Measurements from ENCODE around the gene ANKRD18B.
"Not testable (repeated sequence)": the region's sequence is repeated elsewhere in the genome, so short reads cannot be mapped to it uniquely, and the experiment has no call there.

The ANKRD18B gene

DNA sequence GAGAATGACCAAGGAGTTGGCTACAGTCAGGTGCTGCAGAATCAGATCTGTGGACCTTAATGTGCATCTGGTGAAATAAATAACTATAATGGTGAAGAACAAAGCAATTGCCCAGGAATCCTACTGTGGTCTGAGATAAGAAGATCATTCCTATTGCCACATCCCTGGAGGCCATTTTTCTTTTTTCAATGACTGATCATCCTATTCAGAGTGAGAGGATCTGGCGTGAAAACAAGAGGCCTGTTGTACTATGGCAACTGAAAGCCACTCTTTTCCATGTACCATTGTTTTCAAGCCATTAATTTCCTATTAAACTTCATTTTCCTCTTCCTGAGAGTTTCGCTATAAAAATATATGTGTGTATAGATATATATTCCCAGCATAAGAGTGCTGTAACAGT, 11.5 kb upstream of the ANKRD18B start:
- not testable (repeated sequence) for DNase-seq; H3K36me3 ChIP-seq (ENCODE audit: control insufficient read depth in 1 of 2, insufficient read depth in 2 of 2, low read depth in 1 of 2, low read length in 2 of 2); H2BK120ac ChIP-seq (ENCODE audit: low read depth, low read length); H2BK12ac ChIP-seq (ENCODE audit: low read length in 2 of 2); H3K9ac ChIP-seq (ENCODE audit: low read length); H2BK5ac ChIP-seq (ENCODE audit: low read depth, low read length, poor library complexity, severe bottlenecking); H3K27ac ChIP-seq (ENCODE audit: low read length, poor library complexity, severe bottlenecking); H3K27me3 ChIP-seq (ENCODE audit: control insufficient read depth in 1 of 2, insufficient read depth in 1 of 2, low read length in 2 of 2); H3K79me1 ChIP-seq (replicated peaks; ENCODE audit: low read length, poor library complexity, severe bottlenecking); H4K91ac ChIP-seq (ENCODE audit: low read length); H3K4ac ChIP-seq (ENCODE audit: low read depth in 1 of 2, low read length in 2 of 2); H2AK5ac ChIP-seq (ENCODE audit: low read length, severe bottlenecking); H3K4me3 ChIP-seq (ENCODE audit: insufficient read depth in 1 of 2, low read depth in 1 of 2, low read length in 2 of 2); H3K9me3 ChIP-seq (ENCODE audit: control insufficient read depth, low read length); H4K8ac ChIP-seq (ENCODE audit: low read length); H3K14ac ChIP-seq (ENCODE audit: low read length in 2 of 2); H3K23ac ChIP-seq (ENCODE audit: low read length in 2 of 2); H2BK15ac ChIP-seq (ENCODE audit: low read depth, poor library complexity, severe bottlenecking); H2AFZ ChIP-seq (ENCODE audit: low read depth, low read length); H3K4me2 ChIP-seq (ENCODE audit: low read length, poor library complexity, severe bottlenecking); H3K4me1 ChIP-seq (ENCODE audit: control insufficient read depth, insufficient read depth, low read depth, low read length); H3K18ac ChIP-seq (ENCODE audit: low read depth in 1 of 2, low read length in 2 of 2)
- 100% methylated on average over 1 of the region's 2 CpGs for whole genome bisulfite sequencing

DNA sequence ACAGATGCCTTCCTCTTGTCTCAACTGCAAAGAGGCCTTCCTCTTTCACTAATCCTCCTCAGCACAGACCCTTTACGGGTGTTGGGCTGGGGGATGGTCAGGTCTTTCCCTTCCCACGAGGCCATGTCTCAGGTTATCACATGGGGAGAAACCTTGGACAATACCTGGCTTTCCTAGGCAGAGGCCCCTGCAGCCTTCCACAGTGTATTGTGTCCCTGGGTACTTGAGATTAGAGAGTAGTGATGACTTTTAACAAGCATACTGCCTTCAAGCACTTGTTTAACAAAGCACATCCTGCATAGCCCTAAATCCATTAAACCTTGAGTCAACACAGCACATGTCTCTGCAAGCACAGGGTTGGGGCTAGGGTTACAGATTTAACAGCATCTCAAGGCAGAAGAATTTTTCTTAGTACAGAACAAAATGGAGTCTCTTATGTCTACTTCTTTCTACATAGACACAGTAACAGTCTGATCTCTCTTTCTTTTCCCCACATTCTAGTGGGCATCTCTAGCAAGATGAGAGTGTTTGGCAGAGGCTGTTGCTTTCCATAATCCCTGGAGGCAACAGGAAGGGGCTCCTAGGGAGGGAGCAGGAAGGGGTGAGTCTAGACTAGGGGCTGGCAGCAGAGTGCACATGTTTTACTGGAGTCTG, 8.6 kb upstream of the ANKRD18B start:
- not testable (repeated sequence) for H3K9ac ChIP-seq (ENCODE audit: low read length); DNase-seq; H3K9me3 ChIP-seq (ENCODE audit: control insufficient read depth, low read length); H3K4me3 ChIP-seq (ENCODE audit: insufficient read depth in 1 of 2, low read depth in 1 of 2, low read length in 2 of 2); H2BK12ac ChIP-seq (ENCODE audit: low read length in 2 of 2); H2AK5ac ChIP-seq (ENCODE audit: low read length, severe bottlenecking); H4K91ac ChIP-seq (ENCODE audit: low read length); H3K4me2 ChIP-seq (ENCODE audit: low read length, poor library complexity, severe bottlenecking); H3K14ac ChIP-seq (ENCODE audit: low read length in 2 of 2); H2BK15ac ChIP-seq (ENCODE audit: low read depth, poor library complexity, severe bottlenecking); H2BK120ac ChIP-seq (ENCODE audit: low read depth, low read length); H3K18ac ChIP-seq (ENCODE audit: low read depth in 1 of 2, low read length in 2 of 2); H3K36me3 ChIP-seq (ENCODE audit: control insufficient read depth in 1 of 2, insufficient read depth in 2 of 2, low read depth in 1 of 2, low read length in 2 of 2); H3K4me1 ChIP-seq (ENCODE audit: control insufficient read depth, insufficient read depth, low read depth, low read length); H3K27ac ChIP-seq (ENCODE audit: low read length, poor library complexity, severe bottlenecking); H3K27me3 ChIP-seq (ENCODE audit: control insufficient read depth in 1 of 2, insufficient read depth in 1 of 2, low read length in 2 of 2); H3K23ac ChIP-seq (ENCODE audit: low read length in 2 of 2); H4K8ac ChIP-seq (ENCODE audit: low read length); H2BK5ac ChIP-seq (ENCODE audit: low read depth, low read length, poor library complexity, severe bottlenecking); H3K79me1 ChIP-seq (replicated peaks; ENCODE audit: low read length, poor library complexity, severe bottlenecking); H2AFZ ChIP-seq (ENCODE audit: low read depth, low read length); H3K4ac ChIP-seq (ENCODE audit: low read depth in 1 of 2, low read length in 2 of 2)
- WGBS = 60% methylated on average over 2 of the region's 2 CpGs

- not testable (repeated sequence) for H2BK15ac ChIP-seq (ENCODE audit: low read depth, poor library complexity, severe bottlenecking); H3K23ac ChIP-seq (ENCODE audit: low read length in 2 of 2); H3K18ac ChIP-seq (ENCODE audit: low read depth in 1 of 2, low read length in 2 of 2); H4K8ac ChIP-seq (ENCODE audit: low read length); H4K91ac ChIP-seq (ENCODE audit: low read length); H3K27ac ChIP-seq (ENCODE audit: low read length, poor library complexity, severe bottlenecking); H3K27me3 ChIP-seq (ENCODE audit: control insufficient read depth in 1 of 2, insufficient read depth in 1 of 2, low read length in 2 of 2); H3K79me1 ChIP-seq (replicated peaks; ENCODE audit: low read length, poor library complexity, severe bottlenecking); H3K14ac ChIP-seq (ENCODE audit: low read length in 2 of 2); DNase-seq; H2BK12ac ChIP-seq (ENCODE audit: low read length in 2 of 2); H3K9ac ChIP-seq (ENCODE audit: low read length); H3K9me3 ChIP-seq (ENCODE audit: control insufficient read depth, low read length); H3K4me1 ChIP-seq (ENCODE audit: control insufficient read depth, insufficient read depth, low read depth, low read length); H2BK120ac ChIP-seq (ENCODE audit: low read depth, low read length); H2BK5ac ChIP-seq (ENCODE audit: low read depth, low read length, poor library complexity, severe bottlenecking); H3K4me3 ChIP-seq (ENCODE audit: insufficient read depth in 1 of 2, low read depth in 1 of 2, low read length in 2 of 2); H3K4me2 ChIP-seq (ENCODE audit: low read length, poor library complexity, severe bottlenecking); H2AK5ac ChIP-seq (ENCODE audit: low read length, severe bottlenecking); H2AFZ ChIP-seq (ENCODE audit: low read depth, low read length); H3K36me3 ChIP-seq (ENCODE audit: control insufficient read depth in 1 of 2, insufficient read depth in 2 of 2, low read depth in 1 of 2, low read length in 2 of 2); H3K4ac ChIP-seq (ENCODE audit: low read depth in 1 of 2, low read length in 2 of 2)
- WGBS = no CpG with 5 or more reads among the region's 1 CpG
Observed at GRCh38 chr9:33516397-33516796, 7.7 kb upstream of the ANKRD18B start.

- H2BK5ac ChIP-seq (ENCODE audit: low read depth, low read length, poor library complexity, severe bottlenecking) = no peak overlapping the region
- no peaks in the 10 kb centered on the region for H3K27me3 ChIP-seq (ENCODE audit: control insufficient read depth in 1 of 2, insufficient read depth in 1 of 2, low read length in 2 of 2)
- H2BK120ac ChIP-seq (ENCODE audit: low read depth, low read length) = no peak overlapping the region
- H3K23ac ChIP-seq (ENCODE audit: low read length in 2 of 2) = no peak overlapping the region
- H3K14ac ChIP-seq (ENCODE audit: low read length in 2 of 2) = no peak overlapping the region
- H2BK12ac ChIP-seq (ENCODE audit: low read length in 2 of 2) = no peak overlapping the region
- no peaks in the 10 kb centered on the region for H3K36me3 ChIP-seq (ENCODE audit: control insufficient read depth in 1 of 2, insufficient read depth in 2 of 2, low read depth in 1 of 2, low read length in 2 of 2)
- peak overlapping the region; percentile 18 for H3K9ac ChIP-seq (ENCODE audit: low read length)
- no peak overlapping the region for H4K8ac ChIP-seq (ENCODE audit: low read length)
- H2AFZ ChIP-seq (ENCODE audit: low read depth, low read length) = no peak overlapping the region
- H4K91ac ChIP-seq (ENCODE audit: low read length) = no peak overlapping the region
- no peak overlapping the region for H3K4ac ChIP-seq (ENCODE audit: low read depth in 1 of 2, low read length in 2 of 2)
- H3K27ac ChIP-seq (ENCODE audit: low read length, poor library complexity, severe bottlenecking) = no peak overlapping the region
- H3K9me3 ChIP-seq (ENCODE audit: control insufficient read depth, low read length) = no peaks in the 10 kb centered on the region
- no peaks in the 10 kb centered on the region for H3K79me1 ChIP-seq (replicated peaks; ENCODE audit: low read length, poor library complexity, severe bottlenecking)
- no peak overlapping the region for H2BK15ac ChIP-seq (ENCODE audit: low read depth, poor library complexity, severe bottlenecking)
- H3K4me1 ChIP-seq (ENCODE audit: control insufficient read depth, insufficient read depth, low read depth, low read length) = peaks cover 2% of the 10 kb centered on the region
- WGBS = 67% methylated on average over 1 of the region's 2 CpGs
- no peak overlapping the region for H3K4me2 ChIP-seq (ENCODE audit: low read length, poor library complexity, severe bottlenecking)
- no peak overlapping the region for H3K4me3 ChIP-seq (ENCODE audit: insufficient read depth in 1 of 2, low read depth in 1 of 2, low read length in 2 of 2)
- no peak overlapping the region for H2AK5ac ChIP-seq (ENCODE audit: low read length, severe bottlenecking)
- DNase-seq = peak; percentile 75
- no peak overlapping the region for H3K18ac ChIP-seq (ENCODE audit: low read depth in 1 of 2, low read length in 2 of 2)
Observed at GRCh38 chr9:33517373-33517772, 6.7 kb upstream of the ANKRD18B start.

Data from mesenchymal stem cell (in vitro differentiated cells and primary cell).